K562 (cell line): Measurements from ENCODE around the gene ILK. TPM values are rescaled to one million over a fixed set of nuclear protein-coding genes. Genes with fewer than 3 reads are reported as not detected.

Experiments
- ERF ChIP-seq: fragments of 450-650 bp; formaldehyde crosslinking; IDR thresholded peaks from 2 replicates; pipeline ENCODE4 v1.4.0; 2020; ENCODE audit warnings: mild to moderate bottlenecking, mixed read lengths
- FOXP4 ChIP-seq: sonication (generic); formaldehyde crosslinking; IDR thresholded peaks from 2 replicates; pipeline ENCODE4 v1.8.0; 2022; ENCODE audit warnings: mild to moderate bottlenecking, missing genetic modification reagents, borderline replicate concordance
- GATAD2A ChIP-seq: fragments of 450-650 bp; IDR thresholded peaks from 2 replicates; pipeline ENCODE4 v1.6.1; 2017
- MCM7 ChIP-seq, 2 experiments: fragments of 450-650 bp; IDR thresholded peaks; 2 replicates each; pipeline ENCODE4 v1.6.1; 2016 to 2018
- NFIC ChIP-seq: fragments of 450-650 bp; IDR thresholded peaks from 2 replicates; pipeline ENCODE4 v1.6.1; 2017; ENCODE audit warnings: mild to moderate bottlenecking, inconsistent platforms
- PBX2 ChIP-seq, 2 experiments: IDR thresholded peaks in 1 of 2; conservative IDR thresholded peaks in 1 of 2; 2 replicates each; pipeline ENCODE4 v1.6.1; 2016; ENCODE audit warnings: low read depth in 2 of 2, mild to moderate bottlenecking in 1 of 2, missing compliant biosample characterization in 1 of 2, missing genetic modification characterization in 1 of 2, moderate library complexity in 1 of 2
- RBFOX2 ChIP-seq: fragments of 200-400 bp; formaldehyde crosslinking; IDR thresholded peaks from 2 replicates; pipeline ENCODE4 v1.6.1; 2017; ENCODE audit warnings: low read depth, mild to moderate bottlenecking, low read length, moderate library complexity
- SAFB2 ChIP-seq: fragments of 200-400 bp; formaldehyde crosslinking; IDR thresholded peaks from 2 replicates; pipeline ENCODE4 v1.6.1; 2018; ENCODE audit warnings: borderline replicate concordance, low read length, low read depth, moderate library complexity; ENCODE audit not compliant: severe bottlenecking
- SNRNP70 ChIP-seq: fragments of 200-400 bp; formaldehyde crosslinking; optimal IDR thresholded peaks from 2 replicates; pipeline ENCODE3; 2017; ENCODE audit warnings: low read depth, low read length
- TARDBP ChIP-seq: fragments of 450-650 bp; IDR thresholded peaks from 2 replicates; pipeline ENCODE4 v1.6.1; 2016
- ZBTB40 ChIP-seq, 2 experiments: fragments of 450-650 bp in 1 of 2; sonication (generic) in 1 of 2; formaldehyde crosslinking in 1 of 2; IDR thresholded peaks; 2 replicates each; pipeline versions ENCODE4 v1.7.1 to v1.9.0; 2016 to 2022; ENCODE audit warnings: inconsistent platforms in 1 of 2, mild to moderate bottlenecking in 1 of 2, missing genetic modification reagents in 1 of 2
- ZNF347 ChIP-seq: fragments of 450-650 bp; formaldehyde crosslinking; IDR thresholded peaks from 2 replicates; pipeline ENCODE4 v1.4.0; 2020; ENCODE audit warnings: low read depth, mild to moderate bottlenecking, moderate library complexity
- polyA plus RNA-seq, 8 experiments: library from polyadenylated mRNA; depleted of rRNA in 4 of 8; stranded (reverse) in 5 of 8; unstranded in 3 of 8; fragments of >200 nt; fragmentation: Nextera tagmentation in 2 of 8; fragmentation: Illumina TruSeq in 1 of 8; extraction: Ambion mirVana in 2 of 8; extraction: Trizol in 1 of 8; gene quantifications; 2 replicates each; pipeline versions ENCODE4 v1.2.1 to v1.2.3, GENCODE V29; 2011 to 2014; ENCODE audit warnings: inconsistent platforms in 1 of 8, missing spikeins in 1 of 8
- total RNA-seq, 7 experiments: library from RNA; depleted of rRNA in 6 of 7; stranded (reverse); fragments of >200 nt in 6 of 7; fragmentation: Illumina TruSeq in 2 of 7; extraction: Trizol in 2 of 7; gene quantifications; 2 replicates each; pipeline versions ENCODE4 v1.2.1 to v1.2.3, GENCODE V29; 2011 to 2021; ENCODE audit warnings: low replicate concordance in 1 of 7

Gene ILK
- total and polyA plus RNA-seq, 9 of the 15 experiments (the other 6 are each of a cell fraction or from before 2014, with no cell fraction given), result 43.3 to 95.9 (median 58.9) TPM

- TF ChIP-seq ZBTB40 (IDR thresholded peaks at IDR 0.05), result no peak
- TF ChIP-seq ZBTB40 (CRISPR knock-in tag; IDR thresholded peaks at IDR 0.05), result no peak
- TF ChIP-seq RBFOX2, result peak; percentile 54
- TF ChIP-seq NFIC, result no peak
- no peak for TF ChIP-seq PBX2 (CRISPR knock-in tag; IDR thresholded peaks at IDR 0.05; ENCODE audit: low read depth)
- TF ChIP-seq PBX2 (tag; conservative IDR thresholded peaks at IDR 0.05; ENCODE audit: low read depth), result no peak
- TF ChIP-seq ZNF347, result no peak
- no peak for TF ChIP-seq TARDBP
- TF ChIP-seq ERF, result no peak
- no peak for TF ChIP-seq SAFB2
- no peak for TF ChIP-seq FOXP4
- TF ChIP-seq GATAD2A, result no peak
- TF ChIP-seq SNRNP70, result no peak
- no peak for TF ChIP-seq MCM7 (IDR thresholded peaks at IDR 0.05)
Measured at GRCh38 chr11:6619004-6619745, 15.6 kb downstream of the ILK start, which contains the start of gene TPP1 (continued).
